GM21717 (cell line): Measurements from ENCODE around the gene ERC2.

Source experiments
- ATAC-seq: cut with Tn5 transposase; IDR thresholded peaks from one replicate; pipeline ENCODE4 v1.9.1; 2021; ENCODE audit warnings: mild to moderate bottlenecking, moderate library complexity; ENCODE audit not compliant: unreplicated experiment

ERC2 gene

DNA sequence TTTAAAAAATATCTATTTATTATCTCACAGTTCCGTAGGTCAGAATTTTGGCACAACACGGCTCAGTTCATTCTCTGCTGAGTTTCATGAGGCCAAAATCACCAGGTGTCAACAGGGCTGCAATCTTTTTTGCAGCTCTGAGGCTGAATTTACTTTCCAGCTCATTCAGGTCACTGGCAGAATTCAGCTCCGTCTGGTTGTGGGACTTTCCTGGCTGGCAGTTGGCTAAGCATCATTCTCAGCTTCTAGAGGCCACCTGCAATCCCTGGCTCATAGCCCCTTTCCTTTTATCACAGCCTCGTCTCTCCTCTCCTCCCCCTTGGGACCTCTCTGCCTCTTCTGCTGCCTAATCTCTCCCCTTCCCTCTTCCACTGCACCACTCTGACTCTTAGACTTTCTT, 807.1 kb downstream of the ERC2 start:
- no peak for ATAC-seq

DNA sequence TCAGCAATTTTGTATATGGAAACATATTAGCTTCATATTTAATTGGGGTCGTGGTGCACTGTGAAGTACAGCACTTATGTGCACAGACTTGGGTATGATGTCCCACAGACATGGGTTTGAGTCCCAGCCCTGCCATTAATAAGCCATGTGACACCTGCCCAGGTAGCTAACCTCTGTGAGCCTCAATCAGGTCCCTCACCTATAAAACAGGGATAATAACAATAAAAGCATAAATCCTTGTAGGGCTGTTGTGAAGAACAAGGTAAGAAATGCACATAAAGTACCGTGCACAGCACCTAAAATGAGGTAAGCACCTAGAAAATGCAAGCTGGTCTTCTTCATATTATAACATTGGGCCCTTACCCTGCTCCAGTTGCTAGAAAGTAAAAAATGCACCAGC, 807.6 kb downstream of the ERC2 start:
- ATAC-seq: no peak

DNA sequence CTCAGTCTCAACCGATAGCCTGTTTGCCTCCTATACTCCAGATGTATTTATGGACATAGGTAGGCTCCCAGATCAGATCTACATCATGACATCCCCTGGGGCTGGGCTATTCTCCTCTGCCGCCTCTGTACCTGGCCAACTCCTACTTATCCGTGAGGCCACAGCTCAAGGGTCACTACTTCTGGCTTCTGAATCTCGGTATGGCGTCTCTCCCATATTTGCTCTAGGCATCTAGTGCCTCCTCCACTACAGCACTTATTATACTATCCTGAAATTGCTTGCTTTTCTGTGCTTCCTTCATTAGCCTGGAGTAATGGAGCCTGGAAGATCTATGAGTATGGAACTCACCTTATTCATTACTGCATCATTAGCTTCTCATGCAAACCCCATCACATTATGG, 808.6 kb downstream of the ERC2 start:
- no peak for ATAC-seq

DNA sequence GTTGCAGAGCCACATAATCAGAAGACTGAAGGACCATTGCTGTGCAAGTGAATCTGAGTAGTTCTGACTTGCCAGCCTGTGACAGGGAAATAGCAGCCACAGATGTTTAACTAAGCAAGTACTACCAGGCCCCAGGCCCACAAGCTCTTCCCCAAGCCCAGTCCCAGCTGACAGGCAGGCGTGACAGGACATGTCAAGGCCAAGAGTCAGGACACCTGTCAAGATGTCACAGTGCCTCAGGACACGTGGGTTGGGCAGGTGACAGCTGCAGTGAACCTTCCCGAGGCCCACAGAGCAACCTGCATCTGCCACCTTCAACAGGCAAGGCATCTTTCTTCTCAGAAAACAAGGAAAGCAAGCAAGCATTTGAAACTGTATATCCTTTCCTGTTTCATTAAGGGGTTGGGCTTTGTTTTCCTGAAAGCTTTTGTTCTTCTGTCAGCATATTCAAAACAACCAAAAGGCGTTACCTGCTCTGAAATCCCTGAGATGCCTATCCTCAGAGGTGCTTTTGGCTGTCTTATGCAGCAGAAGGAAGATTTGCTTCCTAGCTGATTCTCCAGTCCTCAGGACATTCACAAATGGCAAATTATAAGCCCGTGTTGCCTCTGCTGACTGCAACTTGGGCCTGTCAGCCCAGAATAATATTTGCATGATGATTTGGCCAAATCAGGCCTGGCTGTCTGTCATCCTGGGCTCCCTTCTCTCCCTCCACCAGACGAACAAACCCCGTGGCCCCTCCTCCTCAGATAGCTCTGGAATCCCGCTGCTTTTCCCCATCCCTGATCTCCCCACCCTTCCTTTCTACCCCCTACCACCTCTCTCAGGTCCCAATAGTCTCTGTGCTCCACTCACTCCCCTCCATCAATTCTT, 809.3 kb downstream of the ERC2 start:
- peak; percentile 42 for ATAC-seq

DNA sequence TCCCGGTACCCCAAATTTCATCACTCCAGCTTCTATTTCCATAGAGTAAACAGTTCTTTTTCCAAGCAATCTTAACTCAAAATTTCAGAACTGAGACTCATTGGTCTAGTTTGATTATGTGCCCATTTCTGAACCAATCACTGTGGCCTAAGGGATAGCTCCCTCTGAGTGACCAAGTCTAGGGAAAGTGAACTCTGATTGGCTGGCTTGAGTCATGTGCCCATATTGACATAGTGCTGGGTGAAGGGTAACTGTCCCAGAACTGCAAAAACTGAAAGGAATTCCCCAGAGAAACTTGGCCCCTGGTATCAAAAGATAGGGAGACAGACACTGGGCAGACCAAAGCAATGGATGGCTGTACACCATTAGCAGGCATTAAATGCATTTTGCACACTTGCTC, 810.0 kb downstream of the ERC2 start:
- peak; percentile 12 for ATAC-seq

DNA sequence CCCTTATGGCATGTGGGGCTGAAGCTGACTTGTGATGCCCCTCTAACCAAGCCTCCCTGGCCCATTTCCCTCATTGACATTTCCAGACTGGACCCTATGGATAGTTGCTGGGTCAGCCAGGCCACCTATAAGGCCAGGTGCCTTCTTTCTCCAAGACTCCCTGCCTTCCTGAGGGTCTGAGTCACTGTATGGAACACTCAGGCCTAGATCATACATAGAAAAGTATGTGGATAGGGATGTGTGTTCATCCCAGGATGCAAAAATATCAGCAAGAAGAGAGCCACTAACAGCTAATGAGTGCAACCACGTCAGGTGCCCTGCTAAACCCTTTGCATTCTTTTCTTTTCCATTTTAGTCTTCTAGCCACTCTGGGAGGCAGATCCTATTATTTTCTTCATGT, 812.7 kb downstream of the ERC2 start:
- ATAC-seq: no peak

DNA sequence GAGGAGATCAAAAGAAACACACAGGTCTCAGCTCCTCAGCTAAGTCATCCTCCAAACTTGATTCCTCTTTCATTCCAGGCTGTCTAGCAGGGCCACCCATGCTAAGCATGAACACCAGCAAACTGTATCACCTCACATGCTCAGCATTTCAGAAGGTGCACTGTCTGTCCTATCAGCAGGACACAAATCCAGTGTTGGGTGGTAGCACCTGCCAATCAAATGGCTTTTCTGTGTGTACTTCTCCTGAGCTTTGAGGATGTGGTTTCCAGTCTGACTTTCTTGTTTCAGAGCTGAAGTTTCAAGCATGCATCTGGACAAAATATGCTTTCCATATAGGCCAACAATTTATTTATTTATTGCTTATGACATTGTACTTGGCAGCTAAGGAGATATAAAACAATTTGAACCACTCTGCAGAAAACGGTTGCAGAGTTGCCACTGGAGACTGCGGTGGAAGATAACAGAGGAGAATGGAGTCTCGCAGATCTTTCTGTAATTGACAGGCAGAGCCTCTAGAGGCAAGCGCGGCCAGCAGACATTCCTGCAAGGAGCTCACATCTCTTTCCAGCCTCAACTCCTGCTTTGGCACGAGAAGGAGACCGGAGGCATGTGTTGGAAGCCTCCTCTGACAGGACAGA, 814.0 kb downstream of the ERC2 start:
- peak; percentile 88 for ATAC-seq

DNA sequence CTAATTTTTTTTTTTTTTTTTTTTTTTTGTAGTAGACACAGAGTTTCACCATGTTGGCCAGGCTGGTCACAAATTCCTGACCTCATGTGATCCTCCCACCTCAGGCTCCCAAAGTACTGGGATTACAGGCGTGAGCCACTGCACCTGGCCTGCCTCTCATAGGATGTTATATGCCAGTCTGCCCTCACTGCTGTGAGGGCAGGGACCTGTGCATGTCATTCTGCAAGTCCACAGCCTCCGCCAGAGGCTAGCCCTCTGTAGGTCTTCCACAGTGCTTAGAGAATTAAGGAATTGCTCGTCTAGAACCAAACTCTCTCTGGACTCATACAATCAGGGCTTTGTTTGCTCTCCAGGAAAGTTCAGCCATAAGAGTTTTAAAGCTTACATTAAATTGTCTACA, 817.3 kb downstream of the ERC2 start:
- no peak for ATAC-seq

DNA sequence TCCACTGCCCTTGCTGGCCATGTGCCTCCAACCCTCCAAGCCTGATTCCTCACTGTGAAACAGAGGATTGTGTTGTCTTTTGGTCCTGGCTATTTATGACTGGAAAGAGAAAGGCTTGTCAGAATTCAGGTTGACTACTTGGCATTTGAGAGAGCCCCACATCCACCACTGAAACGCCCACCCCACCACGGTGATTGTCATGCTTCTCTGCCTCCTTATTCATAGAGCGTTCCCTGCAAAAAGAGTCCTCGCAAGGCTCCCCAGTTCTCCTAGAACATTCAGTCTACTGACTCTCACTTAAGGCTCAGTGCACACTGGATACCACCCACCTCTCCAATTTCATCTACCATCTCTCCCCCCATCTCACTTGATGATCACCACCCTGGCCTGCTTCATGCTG, 818.3 kb downstream of the ERC2 start:
- ATAC-seq: no peak

DNA sequence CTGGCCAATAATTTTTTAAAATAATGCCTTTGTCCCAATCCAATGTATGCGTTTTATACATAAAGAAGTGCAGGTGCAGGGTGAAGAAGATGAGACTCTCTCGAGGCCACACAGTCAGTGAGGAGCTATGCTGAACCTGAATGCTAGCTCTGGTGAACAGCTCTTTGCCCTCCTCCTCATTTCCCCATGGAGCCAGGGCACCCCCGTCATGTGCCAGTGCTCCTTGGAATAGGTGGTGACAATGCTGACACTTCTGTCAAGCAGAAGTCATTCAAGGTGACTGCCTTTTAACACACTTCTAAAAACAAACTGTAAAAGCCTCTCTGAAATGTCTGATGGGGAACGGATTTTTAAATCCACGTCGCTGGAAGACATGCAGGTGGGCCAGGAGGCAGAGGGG, 818.7 kb downstream of the ERC2 start:
- no peak for ATAC-seq

DNA sequence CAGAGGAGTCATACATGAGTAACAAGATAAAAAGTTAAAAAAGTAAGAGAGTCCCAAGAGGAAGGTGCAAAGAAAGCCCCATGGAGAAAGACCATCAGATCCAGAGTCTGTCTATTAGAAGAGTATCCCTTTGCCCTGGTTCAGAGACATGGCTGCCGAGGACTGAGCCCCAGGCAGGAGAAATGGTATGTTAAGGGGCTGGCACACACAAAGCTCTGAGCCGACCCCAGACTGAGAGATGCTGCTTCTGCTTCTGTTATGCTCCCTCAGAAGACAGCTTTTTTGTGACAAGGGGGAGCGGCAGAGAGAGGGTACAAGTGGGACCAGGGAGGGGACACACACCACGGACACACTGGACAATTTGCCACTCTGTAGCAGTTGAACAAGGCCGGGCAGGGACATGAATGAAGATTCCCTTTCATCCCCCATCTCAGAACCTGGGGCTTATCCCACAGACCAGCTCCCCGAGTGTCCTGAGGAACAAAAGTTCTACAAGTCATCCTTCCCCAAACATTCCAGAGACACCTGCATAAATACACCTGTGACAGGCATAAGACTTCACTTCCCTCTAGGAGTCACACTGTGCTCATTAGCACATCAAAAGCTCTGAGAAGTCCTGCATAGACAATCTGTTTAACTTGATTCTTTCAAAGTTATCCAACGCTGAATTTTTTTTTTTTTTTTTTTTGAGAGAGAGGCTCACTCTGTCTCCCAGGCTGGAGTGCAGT, 819.5 kb downstream of the ERC2 start:
- no peak for ATAC-seq

DNA sequence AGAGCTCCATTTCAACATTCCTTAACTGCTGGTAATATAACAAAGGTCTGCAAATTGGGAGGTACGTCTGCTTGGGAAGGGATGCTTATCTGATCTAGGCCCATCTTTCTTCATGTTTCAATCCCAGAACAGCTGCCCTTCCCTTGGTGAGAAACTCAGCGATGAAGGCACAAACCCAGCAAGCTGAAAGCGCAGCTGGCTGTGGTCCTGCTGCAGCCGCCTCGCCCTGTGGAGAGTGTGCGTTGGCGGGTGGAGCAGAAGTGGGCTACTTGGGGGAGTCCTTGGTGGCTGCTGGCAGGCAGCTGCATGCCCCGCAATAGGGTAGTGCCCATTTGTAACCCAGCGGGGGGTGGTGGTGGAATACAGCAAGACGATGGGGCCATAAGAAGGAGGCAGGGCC, 820.6 kb downstream of the ERC2 start:
- ATAC-seq: no peak

DNA sequence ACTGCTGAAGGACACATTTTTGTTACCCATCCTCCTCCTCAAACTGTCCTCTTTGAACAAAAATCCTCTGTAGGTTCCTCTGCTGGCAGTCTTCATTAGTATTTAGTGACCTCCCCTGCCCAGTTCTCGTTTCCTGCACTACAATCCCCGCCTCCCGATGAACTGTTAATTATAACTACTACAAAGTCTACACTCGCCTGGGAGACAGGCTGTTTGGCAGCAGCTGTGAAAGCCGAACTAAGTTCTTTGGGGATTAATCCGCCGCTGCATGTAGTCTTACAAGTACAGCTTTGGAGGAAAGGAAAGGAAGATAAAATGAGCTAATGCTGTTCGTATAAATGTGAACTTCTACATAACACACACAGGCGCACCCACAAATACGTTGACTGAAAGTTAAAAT, 821.2 kb downstream of the ERC2 start:
- no peak for ATAC-seq

DNA sequence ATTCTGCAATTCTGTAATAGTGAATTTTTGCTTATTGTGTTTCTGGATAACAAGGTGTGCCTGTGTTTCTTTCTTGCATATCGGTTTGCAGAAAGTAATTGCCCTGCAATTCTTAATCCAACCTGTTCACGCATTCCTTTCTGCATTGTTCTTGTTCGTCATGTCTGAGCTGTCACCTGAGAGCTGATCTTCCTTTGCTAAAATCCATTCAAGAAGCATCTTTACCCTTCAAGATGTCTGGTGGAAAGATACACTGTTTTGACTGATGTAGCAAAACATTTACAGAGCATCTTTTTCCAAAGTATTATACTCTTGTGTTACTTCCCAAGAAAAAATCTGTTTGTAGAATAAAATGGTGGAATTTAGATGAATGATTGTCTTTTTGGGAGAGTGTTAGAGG, 822.1 kb downstream of the ERC2 start:
- no peak for ATAC-seq

DNA sequence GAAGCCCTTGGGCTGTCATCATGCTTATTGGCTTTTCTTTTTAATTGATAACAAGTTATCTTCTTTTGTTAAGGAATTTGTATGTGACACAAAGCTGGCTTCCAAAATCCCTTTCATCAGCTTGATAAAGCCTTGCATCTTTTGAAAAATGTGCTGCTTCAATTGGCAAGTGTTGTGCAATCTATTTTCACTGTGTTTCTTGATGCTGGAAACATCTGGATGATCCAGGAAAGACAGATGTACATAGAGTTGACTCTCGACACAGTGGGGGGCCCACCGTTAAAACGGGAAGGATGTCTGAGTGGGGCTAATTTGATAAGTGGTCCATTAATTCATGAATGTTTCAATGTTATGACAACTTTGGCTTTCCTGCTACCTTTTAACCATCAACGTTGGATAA, 822.8 kb downstream of the ERC2 start:
- ATAC-seq: no peak

DNA sequence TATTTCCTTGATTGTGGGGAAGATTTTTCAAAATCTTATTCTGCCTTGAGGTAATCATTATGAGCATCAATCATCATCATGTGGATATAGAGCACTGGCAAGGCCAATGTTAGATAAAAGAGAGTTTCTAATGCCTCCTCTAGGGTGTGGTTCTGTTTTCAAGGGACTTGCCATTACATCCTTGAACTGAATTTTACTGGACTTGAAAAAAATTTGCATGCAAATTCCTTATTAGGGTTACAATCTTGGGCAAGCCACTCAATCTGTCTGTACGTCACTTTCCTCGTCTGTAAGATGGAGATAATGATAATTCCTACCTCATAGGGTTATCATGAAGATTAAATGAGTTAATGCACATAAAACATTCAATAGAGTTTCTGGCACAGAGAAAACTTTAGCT, 825.0 kb downstream of the ERC2 start:
- ATAC-seq: no peak

DNA sequence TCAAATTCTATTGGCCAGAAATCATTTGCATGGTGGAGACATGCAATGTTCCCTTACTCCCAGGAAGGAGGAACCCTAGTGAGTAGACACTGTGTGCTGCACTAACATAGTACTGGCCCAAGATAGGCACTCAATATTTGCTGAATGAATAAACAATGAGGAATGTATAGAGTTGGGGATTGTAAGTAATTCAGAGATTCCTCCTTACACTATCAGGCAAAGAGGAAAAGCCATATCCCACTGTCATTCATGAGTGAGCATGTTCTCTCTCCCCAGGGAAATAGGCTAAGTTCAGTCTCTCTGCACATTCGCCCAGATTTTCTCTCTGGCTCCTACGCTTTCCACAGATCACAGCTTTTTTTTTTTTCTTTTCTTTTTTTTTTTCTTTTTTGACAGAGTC, 826.3 kb downstream of the ERC2 start:
- ATAC-seq: no peak

DNA sequence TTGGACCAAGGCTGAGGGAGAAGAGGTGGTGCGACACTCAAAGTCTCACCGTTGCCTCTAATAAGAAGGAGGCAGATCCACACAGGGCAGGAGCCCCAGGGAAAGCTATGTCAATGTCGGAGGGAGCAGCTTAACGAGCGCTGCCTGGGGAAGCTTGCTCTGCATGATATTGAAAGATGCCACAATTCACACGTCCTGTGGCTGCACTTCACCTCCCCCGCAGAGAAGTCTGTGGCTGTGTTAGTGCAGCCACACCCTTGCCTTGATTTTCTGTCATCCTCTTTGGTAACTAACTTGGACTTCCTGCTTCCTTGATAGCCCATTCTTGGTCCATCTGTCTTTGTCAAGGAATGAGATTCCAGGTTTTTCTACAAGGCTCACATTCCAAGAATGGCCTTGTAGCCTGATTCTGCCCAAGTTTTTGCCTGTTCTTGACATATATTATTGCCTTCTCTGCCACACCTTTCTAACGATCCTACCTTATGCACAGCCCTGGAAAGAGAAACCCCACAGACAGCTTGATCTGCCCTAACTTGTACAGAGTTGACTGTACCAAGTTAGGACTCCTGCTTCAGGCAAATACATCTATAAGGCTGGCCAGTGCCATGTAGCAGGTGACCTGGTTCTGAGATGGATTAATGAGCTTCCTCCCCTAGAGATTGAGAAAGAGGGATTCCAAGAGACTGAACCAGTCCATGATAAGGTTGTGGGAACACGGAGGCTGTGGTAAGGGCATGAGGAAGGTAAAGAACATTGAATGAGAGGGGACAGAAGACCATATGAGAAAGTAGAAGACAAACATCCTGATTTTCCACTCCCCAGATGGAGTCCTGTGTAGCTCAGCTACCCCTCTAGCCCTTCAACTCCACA, 828.1 kb downstream of the ERC2 start:
- ATAC-seq: no peak

DNA sequence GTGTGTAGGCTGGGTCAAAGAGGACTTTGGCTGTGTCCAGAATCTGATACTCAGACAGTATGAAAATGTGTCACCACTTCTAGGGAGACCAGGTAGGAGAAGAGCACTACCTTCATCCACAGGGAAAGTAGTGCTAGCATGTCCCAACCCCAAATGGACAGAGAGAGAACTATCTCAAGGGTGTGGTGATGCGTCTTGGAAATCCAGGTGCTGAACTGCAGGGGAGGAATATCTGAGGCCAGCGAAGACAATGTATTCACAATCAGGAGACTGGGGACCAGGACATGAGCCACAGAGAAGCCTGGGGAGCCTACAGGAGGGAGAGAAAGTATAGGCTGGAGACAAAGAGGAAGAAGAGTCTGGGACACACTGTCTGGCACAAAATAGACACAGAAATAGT, 829.1 kb downstream of the ERC2 start:
- no peak for ATAC-seq

DNA sequence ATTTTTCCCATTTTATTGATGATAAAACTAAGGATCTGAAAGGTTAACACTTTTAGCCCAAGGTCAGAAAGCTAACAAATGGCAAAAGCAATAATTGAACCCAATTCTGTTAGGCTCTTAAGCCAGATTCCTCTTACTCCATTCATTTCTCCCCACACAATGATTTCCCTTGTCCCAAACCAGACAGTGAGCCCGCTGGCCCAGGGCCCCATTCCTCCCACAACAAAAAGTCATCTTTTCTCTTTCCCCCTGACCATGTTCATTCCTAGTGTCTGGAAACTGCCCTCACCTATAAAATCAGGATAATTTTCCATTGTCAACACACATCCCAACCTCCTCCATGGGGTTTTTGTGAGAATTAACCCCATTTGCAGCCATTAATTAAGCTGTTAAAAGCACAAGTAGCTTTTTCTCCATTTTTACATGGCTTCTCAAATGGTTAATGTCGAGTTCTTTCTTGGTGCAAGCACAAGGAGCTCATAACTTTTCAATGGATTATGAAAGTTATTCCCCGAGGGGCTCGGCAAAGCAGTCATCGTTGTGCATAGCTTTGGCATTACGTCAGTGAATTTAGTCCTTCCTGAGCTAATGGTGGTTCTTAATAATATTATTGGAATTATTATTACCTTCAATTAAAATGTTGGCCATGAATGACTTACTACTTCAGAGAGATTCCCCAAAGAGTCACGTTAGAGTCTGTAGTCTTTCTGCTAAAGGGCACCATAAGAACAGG, 830.2 kb downstream of the ERC2 start:
- no peak for ATAC-seq
